ENCODE data around the gene DLG2.

DLG2 gene

DNA sequence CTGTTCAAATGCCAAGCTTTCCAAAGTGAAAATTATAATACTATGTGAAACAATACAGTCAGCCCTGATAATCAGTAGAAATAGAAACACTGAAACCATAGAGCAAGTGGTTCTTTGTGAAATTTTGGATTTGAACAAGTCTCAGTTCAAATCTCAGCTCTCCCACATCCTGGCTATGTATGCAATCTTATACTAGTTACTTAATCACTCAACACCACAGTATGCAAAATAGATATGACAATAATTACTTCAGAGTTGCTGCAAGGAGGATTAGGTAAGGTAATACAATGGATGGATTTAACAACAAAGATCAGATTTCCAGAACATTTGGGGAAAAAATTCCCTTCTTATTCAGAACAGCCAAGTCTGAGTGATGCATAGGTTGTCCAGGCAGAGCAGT, 1489.2 kb downstream of the DLG2 start:
- no peak for DNase-seq

DNA sequence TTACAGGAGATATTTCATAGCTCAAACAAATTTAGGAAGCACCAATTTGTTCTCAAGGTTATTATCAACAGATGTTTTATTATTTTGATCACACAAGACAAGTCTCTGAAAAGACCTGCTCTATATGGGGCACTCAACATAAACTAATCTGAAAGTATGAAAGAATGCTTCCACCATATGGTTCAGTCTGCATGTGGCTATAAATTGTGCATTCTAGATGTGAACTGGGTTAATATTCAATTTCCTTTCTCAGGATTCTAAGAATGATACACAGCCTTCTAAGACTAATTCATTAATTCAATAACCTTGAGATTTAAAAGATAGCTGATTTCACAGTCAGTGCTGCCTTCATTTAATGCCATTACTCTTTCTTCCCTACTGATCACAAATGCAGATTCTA, 1489.6 kb downstream of the DLG2 start:
- no peak for DNase-seq

DNA sequence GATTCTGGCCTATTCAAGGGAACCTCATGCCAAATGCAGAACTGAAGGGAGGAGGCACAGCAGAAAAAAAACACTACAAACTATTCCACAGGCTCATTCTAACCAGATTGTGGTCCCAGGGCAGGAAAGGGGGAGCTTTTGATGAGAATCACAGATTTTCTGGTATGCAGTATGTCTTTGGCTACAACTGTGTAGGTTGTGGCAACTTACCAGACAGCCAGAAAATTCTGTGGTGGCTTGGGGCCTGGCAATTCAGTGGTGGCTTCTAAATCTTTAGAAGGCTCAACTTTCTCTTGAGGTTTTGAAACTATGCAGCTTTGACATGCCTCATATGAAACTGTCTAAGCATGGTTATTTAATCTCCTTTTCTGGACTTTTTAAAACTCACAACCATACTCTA, 1490.2 kb downstream of the DLG2 start:
- no peak for DNase-seq

DNA sequence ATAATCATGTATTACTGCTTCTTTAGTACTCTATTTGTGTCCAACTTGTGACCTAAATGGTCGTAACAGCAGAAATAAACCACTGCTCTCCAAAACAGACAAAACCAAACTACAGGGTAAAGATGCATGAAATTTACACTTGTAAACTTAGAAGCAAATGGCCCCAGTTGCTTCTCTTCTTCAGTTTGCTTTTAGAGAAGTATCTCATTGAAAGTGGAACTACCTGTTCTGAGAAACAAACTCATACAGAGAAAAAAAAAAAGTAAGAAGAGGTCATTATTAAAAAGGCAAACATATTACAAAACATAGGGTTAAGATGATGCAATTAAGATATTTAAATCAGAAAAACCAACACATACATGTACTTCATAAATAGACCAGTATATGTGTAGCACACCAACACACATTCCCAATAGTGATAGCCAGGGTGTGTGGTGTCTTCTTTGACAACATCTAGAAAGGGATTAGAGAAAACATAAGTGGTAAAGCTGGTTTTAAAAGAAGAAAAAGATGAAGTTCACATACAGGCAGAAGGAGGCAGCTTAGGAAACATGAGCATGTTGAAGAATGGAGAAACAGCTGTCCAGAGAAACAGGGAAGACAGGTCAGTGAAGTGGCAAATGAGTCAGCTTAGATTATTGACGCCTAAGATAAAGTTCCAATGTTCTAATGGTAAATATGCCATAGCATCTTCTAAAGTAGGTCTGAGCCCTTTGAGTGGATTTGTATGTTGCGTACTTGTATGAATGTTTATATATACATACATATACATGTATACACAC, 1496.3 kb downstream of the DLG2 start:
- DNase-seq = no peak

DNA sequence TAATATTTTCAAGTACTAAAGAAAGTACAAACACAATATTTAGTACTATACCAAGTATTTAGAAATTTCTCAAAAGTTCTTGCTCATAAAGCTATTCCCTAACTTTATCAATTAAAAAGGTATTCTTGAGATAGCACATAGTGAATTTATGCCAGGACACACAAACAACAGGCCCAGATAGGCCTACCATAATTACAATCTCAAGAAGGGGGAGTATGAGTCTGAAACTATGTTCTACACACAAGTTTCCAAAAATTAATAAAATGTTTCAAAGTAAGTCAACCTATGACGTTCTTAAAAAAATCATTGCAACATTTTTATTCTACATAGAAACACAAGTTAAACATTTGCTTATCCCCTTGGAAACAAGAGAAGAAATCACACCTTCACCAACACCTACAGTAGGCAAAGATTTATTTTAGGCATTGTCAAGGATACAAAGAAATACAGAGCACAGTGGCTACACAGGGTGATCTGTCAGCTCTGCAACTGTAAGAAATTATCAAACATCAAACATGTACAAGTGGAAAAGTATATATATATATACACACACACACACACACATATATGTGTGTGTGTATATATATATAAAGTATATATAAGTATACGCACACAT, 1497.1 kb downstream of the DLG2 start:
- no peak for DNase-seq

DNA sequence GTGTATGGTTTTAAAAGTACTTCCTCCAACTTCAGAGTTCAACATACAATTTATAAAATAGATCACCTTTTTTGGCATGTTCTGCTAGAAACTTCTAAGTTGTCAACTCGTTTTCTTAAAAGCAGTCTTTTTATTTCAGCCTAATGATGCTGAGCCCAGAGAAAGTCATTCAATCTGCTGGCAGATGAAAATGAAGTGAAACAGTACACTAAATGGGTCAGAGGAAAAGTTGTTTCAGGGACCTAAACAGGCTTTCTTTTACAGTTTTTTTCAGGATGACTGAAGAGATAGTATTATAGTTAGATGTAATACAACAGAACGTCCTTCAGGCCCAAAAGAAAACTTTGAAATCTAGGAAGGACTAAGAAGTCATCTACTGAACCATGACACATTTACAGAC, 1498.3 kb downstream of the DLG2 start:
- DNase-seq = no peak

DNA sequence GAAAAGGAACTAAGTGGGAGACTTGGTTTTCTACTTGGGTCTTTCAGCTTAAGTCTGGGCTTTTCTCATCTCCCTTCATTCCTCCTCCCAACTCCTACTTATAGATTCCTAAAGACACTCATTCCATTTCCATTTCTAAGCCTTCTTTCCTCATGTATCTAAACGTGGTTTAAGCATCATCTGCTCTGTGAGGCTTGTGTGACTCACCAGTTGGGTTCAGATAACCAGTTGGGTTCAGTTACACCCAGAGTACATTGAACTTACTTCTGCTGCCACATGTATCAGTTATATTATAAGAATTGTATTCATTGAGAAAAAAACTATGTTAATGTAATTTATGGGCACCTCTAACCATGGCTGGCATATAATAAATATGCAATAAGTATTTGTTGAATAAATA, 1509.8 kb downstream of the DLG2 start:
- DNase-seq = no peak

DNA sequence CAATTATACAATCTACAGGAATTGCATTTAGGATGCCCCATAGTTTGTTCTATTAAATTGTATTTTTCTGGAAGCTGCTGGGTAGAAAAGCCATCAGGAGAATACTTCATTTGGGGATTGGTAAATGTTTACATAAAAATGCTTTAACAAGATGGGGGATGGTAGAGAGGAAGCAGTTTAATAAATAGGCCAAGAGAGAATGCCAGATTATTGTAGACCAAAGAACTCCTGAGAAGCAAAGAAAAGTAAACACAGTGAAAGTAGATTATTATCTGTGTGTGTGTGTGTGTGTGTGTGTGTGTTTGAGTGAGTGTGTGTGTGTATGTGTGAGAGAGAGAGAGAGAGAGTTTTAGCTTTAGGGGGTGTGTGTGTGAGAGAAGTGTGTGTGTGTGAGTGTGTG, 1520.6 kb downstream of the DLG2 start:
- no peak for DNase-seq

DNA sequence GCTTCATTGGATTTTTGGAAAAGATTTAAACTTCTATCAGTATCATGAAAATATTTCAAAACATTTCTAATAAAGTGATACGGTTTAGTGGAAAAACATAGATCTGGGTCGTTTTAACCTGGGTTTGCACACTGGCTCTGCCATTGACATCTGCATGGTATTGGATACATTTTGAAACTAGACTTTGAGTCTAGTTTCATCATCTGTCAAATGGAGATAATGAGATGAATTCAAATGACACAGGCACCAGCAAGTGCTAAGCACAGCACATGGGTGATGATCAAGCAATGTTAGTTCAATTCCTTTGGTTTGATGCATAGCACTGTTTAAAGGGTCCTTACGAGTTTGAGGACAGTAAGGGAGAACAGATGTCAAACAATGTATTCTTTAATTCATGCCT, 1522.0 kb downstream of the DLG2 start:
- no peak for DNase-seq

DNA sequence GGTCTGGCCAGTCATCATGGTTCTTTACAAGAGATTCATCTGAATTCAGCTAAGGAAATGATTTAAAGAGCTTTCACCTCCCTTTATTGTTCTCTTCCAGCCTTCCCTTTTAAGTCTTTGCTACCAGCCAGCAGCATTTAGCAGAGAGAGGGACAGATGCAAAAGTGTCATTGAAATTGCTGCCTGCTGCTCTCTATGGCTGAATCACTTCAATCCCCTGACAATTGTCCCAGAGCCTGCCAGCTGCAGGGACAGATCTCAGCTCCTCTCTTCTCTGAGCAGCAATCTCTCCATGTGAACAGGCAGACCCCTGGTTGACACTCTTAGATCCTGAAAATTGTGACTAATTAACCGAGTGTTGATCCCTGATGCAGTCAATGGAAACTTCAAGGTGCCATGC, 1524.0 kb downstream of the DLG2 start:
- DNase-seq = no peak

DNA sequence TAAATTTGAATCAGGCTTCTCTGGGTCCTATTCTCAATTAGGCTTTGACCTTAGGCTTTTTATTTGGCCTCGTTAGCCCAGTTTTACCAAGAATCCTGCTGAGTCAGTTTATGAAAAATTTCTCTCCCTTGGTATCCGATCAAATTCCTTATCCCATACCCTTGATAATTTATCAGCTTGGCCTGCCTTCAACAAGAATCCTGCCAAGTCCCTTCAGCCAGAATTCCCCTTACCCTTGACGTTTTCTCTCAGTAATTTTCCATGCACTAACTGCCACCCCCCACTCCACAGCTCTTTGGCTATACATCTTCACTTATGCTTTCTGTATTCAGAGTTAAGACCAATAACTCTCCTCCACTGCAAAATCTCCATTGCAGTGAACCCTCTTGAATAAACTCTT, 1530.0 kb downstream of the DLG2 start:
- DNase-seq = no peak

DNA sequence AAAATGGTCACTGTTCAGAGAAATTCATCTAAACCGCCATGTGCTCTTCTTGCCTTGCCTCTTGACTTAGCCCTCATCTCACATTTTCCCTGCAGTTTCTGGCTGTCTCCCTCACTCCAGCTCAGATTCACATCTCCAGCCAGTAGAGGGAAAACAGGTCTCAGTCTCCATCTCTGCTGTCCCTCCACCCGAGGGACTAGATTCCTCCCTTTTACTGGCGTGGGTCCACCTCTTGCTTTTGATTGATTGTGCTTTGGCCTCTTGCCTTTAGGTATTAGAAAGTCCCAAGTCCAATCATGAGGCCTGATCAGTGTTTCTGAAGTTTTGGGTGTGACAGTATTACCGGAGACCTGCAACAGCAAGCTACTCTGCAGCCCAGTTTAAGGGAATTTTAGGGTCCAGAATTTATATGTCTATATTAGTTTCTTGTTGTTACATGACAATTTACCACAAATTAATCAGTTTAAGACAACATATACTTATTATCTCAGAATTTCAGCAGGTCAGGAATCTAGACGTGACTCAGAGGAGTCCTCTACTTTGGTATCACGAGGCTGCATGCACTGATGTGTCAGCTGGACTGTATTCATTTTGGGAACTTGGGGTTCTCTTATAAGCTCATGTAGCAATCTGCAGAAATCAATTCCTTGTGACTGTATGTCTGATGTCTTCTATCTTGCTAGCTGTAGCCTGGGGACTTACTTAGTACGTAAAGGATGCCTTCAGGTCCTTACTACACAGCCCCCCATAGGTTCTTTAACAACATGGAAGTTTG, 1535.7 kb downstream of the DLG2 start:
- DNase-seq = no peak

DNA sequence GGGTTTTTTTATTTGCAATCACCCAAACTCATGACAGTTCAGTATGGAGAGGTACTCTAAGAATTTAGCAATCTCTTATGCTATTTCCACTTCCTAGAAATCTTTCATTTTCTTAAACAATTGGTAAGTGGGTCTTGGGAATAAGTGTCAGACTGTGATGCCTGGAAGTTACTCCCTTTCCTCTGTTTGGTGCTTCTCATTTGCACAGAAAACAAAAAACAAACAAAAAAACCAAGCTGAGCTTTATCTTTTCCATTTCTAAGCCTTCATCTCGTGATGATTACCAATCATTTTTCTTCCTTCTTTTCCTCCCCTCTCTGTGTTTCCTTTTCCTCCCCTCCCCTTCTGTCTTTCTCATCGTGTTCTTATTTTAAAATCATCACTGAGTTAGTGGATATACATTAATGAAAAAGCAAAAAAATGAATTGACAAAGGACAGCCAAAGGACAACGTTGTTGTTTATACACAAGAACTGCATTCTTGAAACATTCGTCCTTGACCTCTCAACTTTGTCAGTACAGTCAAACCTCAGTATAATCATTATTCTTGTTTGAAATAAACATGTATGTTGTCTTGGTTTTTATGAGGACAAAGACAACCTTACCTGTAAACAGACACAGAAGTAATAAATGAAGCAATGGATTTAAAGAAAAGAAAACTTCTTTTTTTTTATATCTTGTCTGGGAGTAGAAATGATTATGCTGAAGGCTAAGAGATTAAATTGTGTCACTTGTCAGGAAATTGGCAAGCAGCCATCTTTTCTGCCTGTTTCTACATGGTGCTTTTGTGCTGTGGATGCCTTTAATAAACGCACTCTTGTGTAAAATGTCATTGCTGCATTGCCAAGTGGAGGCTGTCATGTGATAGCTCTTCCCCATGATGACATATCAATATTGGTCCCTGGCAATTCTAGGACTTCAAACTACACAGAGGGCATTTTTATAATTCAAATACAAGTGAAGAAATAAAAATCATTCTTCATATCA, 1537.8 kb downstream of the DLG2 start:
- DNase-seq = no peak

DNA sequence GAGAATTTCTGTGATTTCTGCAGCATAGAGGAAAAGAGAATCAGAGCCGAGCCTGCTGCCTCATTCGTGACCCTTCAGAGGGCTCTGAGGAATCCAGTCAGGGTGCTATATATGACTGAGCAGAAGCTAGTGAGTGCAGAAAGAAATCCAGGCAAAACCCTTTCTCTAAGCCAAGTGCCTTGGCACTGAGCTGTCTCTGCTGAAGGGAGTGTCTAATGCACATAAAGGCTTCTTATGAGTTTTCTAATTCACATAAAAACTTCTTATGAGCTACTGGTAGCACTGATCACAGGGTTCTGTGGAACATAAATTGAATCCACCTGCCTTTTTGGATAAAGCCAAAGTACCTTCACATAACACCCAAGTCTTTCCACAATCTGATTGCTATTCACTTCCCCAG, 1555.3 kb downstream of the DLG2 start:
- DNase-seq = no peak

DNA sequence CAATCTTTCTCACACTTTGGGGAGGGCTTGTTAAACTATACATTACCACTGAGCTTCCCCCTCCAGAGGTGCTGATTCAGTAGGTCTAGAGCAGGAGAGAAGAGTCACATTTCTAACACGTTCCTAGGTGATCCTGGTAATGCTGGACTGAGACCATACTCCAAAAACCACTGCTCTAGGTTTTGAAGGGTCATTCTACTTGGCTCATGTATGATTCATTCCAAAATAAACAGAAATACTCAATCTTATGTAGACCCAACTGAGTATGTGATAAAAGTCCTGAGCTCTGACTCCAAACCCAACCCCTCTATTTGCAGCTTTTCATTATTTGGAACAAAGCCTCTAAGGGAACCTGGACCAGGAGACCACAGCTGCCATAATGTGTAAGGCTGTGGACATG, 1558.1 kb downstream of the DLG2 start:
- no peak for DNase-seq

DNA sequence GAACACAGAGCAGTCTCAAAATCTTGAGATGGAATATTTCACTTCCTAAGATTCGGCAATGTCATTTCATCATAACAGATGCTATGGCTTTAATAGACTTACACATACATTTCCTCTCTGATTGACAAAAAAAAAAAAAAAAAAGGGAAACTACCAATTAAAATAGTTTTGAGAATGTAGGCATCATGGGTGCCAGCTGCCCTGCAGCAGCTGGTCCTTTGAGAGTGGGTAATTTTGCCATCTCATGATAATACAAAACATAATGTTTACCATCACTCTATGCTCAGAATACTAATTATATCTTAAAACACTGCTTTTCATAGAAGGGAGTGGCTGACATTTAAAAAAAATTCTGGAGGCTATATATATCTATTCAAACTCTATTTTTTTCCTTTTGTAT, 1565.4 kb downstream of the DLG2 start:
- no peak for DNase-seq

DNA sequence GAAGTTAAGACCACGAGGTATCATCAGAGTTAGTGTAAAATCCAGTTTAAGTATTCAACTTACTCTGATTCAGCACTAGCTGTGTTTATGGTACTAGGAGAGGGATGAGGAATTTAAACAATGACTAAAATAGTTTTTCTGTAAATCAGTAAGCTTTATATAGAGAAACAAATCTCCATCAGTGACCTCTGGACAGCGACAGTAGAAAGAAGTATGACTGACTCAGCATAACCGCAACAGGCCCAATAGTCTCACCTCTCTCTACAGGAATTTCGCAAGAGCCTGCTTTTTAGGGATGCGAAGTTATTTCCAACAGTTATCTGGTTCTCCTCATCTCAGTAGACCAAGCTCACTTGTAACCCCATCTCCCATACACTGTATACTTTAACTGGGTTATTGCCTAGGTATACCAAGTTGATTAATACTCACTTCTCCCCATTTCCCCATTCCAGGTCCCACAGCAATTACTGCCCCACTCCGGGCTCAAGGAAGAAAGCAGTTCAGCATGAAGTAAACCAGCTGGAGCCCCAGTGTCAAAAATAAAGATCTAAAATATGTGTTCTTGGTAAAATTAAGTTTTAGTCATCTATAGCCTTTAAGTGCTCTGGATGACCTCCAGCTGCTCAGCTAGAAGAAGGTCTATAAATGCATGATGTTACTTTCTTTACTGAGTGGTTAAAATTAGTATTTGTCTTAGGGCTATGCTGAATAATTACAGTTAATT, 1570.3 kb downstream of the DLG2 start:
- no peak for DNase-seq

DNA sequence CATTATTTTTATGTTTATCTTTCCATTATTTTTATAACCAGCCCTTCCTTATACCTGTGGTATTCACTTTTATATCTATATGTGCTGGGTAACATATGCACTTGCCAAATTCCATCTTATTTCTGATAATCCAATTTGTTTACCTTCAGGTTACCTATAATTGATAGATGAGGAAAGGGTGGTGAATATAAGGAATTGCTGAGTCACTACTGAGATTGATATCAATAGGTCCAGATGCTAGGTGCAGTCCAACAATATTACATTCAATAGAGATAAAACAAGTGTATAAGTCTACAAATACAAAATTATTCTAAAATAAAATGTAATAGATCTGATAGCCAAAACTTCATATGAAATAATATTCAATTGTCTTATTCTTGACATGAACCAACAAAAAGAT, 1582.0 kb downstream of the DLG2 start:
- no peak for DNase-seq

DNA sequence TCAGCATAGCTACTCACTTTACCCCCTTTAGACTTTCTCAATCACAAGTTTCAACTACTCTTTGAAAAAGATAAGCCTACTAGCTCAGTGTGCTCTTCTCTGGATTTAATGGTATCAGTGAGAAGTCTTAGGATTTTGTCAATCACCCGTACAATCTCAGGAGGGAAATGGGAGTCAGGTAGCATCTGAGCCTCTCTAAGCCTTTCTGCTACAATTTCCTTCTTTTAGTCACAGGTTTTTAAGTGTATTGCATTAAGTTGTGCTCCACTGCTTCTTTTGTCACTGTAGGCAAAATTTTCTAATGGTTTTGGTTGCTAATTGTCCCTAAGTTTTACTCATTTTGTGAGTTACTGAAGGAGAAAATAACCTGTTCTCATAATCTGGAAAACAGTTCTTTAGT, 1582.4 kb downstream of the DLG2 start:
- DNase-seq = no peak

DNA sequence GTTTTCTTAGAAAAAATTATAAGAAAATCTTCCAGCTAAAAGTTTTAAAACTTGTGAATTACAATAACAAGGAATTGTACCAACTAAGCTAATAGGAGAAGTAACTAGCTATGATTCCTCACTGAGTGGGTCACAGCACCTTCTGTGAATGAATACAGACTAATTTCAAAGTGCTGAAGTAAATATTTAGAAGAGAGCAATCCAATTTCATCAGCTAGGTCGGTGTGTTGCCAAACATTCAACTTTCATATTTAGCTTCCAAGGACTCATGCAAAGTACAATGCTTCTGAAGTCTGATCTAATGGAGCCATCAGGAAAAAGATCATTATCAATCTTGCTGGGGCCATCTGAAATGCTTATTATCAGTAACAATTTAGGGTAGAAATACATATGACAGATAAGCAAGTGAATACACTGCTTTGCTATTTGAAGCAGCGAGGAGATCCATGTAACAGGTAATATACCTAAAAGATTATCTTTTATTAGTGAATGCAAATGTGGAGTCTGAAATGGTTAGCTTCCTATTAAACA, 1590.4 kb downstream of the DLG2 start:
- no peak for DNase-seq

DNA sequence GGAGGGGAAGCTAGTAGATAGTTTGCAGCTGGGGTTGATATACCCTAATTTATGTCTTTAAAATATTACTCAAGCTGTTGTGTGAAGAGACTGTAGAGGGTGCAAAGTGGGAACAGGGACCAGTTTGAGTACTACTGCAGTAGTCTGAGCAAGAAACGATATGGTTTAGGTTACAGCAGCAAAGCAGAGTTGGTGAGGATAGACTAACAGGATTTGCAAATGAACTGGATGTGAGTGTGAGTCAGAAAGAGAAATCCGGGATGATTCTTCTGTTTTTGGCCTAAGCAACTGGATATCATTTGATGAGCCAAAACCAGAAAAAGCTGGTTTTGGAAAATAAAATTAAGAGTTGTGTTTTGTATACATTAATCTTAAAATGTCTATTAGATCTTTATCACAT, 1591.5 kb downstream of the DLG2 start:
- DNase-seq = no peak

DNA sequence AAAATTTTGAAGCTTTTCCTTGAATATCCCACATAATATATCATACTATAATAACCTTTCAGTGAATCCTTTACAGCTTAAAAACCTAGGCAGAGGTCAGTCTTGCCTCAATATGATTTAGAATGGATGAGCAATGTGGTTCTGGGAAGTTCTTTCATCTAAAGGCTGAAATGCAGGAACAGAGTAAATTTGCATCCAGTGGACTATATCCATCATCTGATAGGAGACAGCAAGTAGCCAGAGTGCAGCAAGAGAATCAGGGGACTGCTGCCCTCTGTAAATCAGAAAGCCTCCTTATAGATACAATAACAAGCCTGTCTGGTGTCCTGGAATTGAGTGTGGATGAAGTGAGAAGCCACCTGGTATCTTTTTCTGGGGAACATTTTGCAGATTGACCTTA, 1592.7 kb downstream of the DLG2 start:
- DNase-seq = no peak

Measured in CD4-positive, alpha-beta T cell treated with Interleukin-21 for 1 hour (primary cell).